HEK293 (cell line): Measurements from ENCODE around the gene TMSB15B.

ENCODE experiments used
- CTCF ChIA-PET: fragments of 350-600 bp; formaldehyde crosslinking; extraction: SDS; loops from one replicate; lab custom pipeline; 2021; ENCODE audit warnings: antibody characterized with exemption; lab: Yijun Ruan, JAX
- POLR2A ChIA-PET: fragments of 300-600 bp; formaldehyde crosslinking; extraction: SDS; loops from one replicate; lab custom pipeline; 2020; ENCODE audit warnings: antibody characterized with exemption, inconsistent platforms; lab: Yijun Ruan, JAX
- H3K27ac ChIP-seq: fragments of 200-500 bp; sonication (Bioruptor generic); 2 replicates; pipeline ENCODE4 v1.5.1; 2014; ENCODE audit warnings: low read depth, low read length, control low read depth, inconsistent platforms; ENCODE audit errors: extremely low read depth
- H3K36me3 ChIP-seq, 2 experiments: fragments of 200-500 bp in 1 of 2; sonication (Bioruptor generic) in 1 of 2; 1 replicate in 1 of 2; 2 replicates in 1 of 2; pipeline ENCODE4 v1.5.1; 2014 to 2017; ENCODE audit warnings: inconsistent platforms in 2 of 2, low read length in 2 of 2; ENCODE audit not compliant: control insufficient read depth in 2 of 2, insufficient read depth in 1 of 2
- H3K4me1 ChIP-seq: fragments of 200-500 bp; sonication (Bioruptor generic); 2 replicates; pipeline ENCODE4 v1.5.1; 2014; ENCODE audit warnings: mild to moderate bottlenecking, low read length, inconsistent platforms; ENCODE audit not compliant: control insufficient read depth, insufficient read depth
- H3K4me3 ChIP-seq: 2 replicates; pipeline ENCODE4 v1.5.1; 2011; ENCODE audit warnings: low read depth, mild to moderate bottlenecking, control low read depth, low read length, moderate library complexity
- H3K9me3 ChIP-seq: fragments of 200-500 bp; sonication (Bioruptor generic); 2 replicates; pipeline ENCODE4 v1.5.1; 2014; ENCODE audit warnings: low read depth, low read length, inconsistent platforms; ENCODE audit not compliant: control insufficient read depth, insufficient read depth
- BCL11B ChIP-seq: fragments of 450-650 bp; formaldehyde crosslinking; IDR thresholded peaks from 2 replicates; pipeline ENCODE4 v1.5.1; 2016; ENCODE audit warnings: low read depth, missing biosample characterization, missing genetic modification characterization
- KLF17 ChIP-seq: fragments of 450-650 bp; formaldehyde crosslinking; IDR thresholded peaks from 2 replicates; pipeline ENCODE4 v1.5.1; 2016; ENCODE audit warnings: missing biosample characterization, missing genetic modification characterization
- PRDM4 ChIP-seq: fragments of 450-650 bp; formaldehyde crosslinking; IDR thresholded peaks from 2 replicates; pipeline ENCODE4 v1.5.1; 2017; ENCODE audit warnings: missing biosample characterization, missing genetic modification characterization
- SCRT1 ChIP-seq: fragments of 450-650 bp; formaldehyde crosslinking; IDR thresholded peaks from 2 replicates; pipeline ENCODE4 v1.5.1; 2016; ENCODE audit warnings: missing biosample characterization, missing genetic modification characterization, borderline replicate concordance
- SP2 ChIP-seq: fragments of 450-650 bp; formaldehyde crosslinking; IDR thresholded peaks from 2 replicates; pipeline ENCODE4 v1.5.1; 2016; ENCODE audit warnings: missing biosample characterization, missing genetic modification characterization
- ZBTB20 ChIP-seq: fragments of 450-650 bp; formaldehyde crosslinking; IDR thresholded peaks from 2 replicates; pipeline ENCODE4 v1.5.1; 2016; ENCODE audit warnings: missing biosample characterization, missing genetic modification characterization
- ZFP3 ChIP-seq: fragments of 450-650 bp; formaldehyde crosslinking; IDR thresholded peaks from 2 replicates; pipeline ENCODE4 v1.5.1; 2016; ENCODE audit warnings: low read depth, missing biosample characterization, missing genetic modification characterization
- ZNF121 ChIP-seq: fragments of 450-650 bp; formaldehyde crosslinking; IDR thresholded peaks from 2 replicates; pipeline ENCODE4 v1.5.1; 2016; ENCODE audit warnings: missing biosample characterization, missing genetic modification characterization
- ZNF23 ChIP-seq: fragments of 450-650 bp; formaldehyde crosslinking; IDR thresholded peaks from 2 replicates; pipeline ENCODE4 v1.5.1; 2016; ENCODE audit warnings: missing biosample characterization, missing genetic modification characterization, borderline replicate concordance
- ZNF266 ChIP-seq: fragments of 450-650 bp; formaldehyde crosslinking; IDR thresholded peaks from 2 replicates; pipeline ENCODE4 v1.5.1; 2016; ENCODE audit warnings: missing biosample characterization, missing genetic modification characterization, low read depth
- ZNF473 ChIP-seq: fragments of 450-650 bp; formaldehyde crosslinking; IDR thresholded peaks from 2 replicates; pipeline ENCODE4 v1.5.1; 2017; ENCODE audit warnings: missing biosample characterization, missing genetic modification characterization
- ZNF510 ChIP-seq: fragments of 450-650 bp; formaldehyde crosslinking; IDR thresholded peaks from 2 replicates; pipeline ENCODE4 v1.5.1; 2018; ENCODE audit warnings: mild to moderate bottlenecking, missing genetic modification characterization, missing biosample characterization; ENCODE audit not compliant: insufficient replicate concordance
- ZNF513 ChIP-seq: fragments of 450-650 bp; IDR thresholded peaks from 2 replicates; pipeline ENCODE4 v1.5.1; 2018; ENCODE audit warnings: missing biosample characterization, missing genetic modification characterization
- ZNF530 ChIP-seq: fragments of 450-650 bp; formaldehyde crosslinking; IDR thresholded peaks from 2 replicates; pipeline ENCODE4 v1.5.1; 2016; ENCODE audit warnings: low read depth, missing biosample characterization, missing genetic modification characterization
- ZNF677 ChIP-seq: fragments of 450-650 bp; IDR thresholded peaks from 2 replicates; pipeline ENCODE4 v1.5.0; 2018; ENCODE audit warnings: missing biosample characterization, mild to moderate bottlenecking, missing genetic modification characterization, moderate library complexity
- ZNF701 ChIP-seq: fragments of 450-650 bp; formaldehyde crosslinking; IDR thresholded peaks from 2 replicates; pipeline ENCODE4 v1.5.1; 2016; ENCODE audit warnings: missing biosample characterization, missing genetic modification characterization
- TF ChIP-seq, protein P1 (sequence below): fragments of 450-650 bp; formaldehyde crosslinking; IDR thresholded peaks from 2 replicates; pipeline ENCODE4 v1.5.1; 2016; ENCODE audit warnings: missing biosample characterization, missing genetic modification characterization
- TF ChIP-seq, protein P2 (sequence below): fragments of 450-650 bp; formaldehyde crosslinking; IDR thresholded peaks from 2 replicates; pipeline ENCODE4 v1.5.1; 2016; ENCODE audit warnings: missing biosample characterization, missing genetic modification characterization
- TF ChIP-seq, protein P3 (sequence below): fragments of 450-650 bp; formaldehyde crosslinking; IDR thresholded peaks from 2 replicates; pipeline ENCODE4 v1.5.1; 2016; ENCODE audit warnings: missing biosample characterization, missing genetic modification characterization
- TF ChIP-seq, protein P4 (sequence below): fragments of 450-650 bp; formaldehyde crosslinking; optimal IDR thresholded peaks from 2 replicates; pipeline ENCODE3; 2016; ENCODE audit warnings: missing biosample characterization, mild to moderate bottlenecking, missing genetic modification characterization

The TMSB15B gene

GRCh38 chrX:104013158-104013557 is 50.7 kb downstream of the TMSB15B start:
- ChIA-PET CTCF (interaction anchor here (0.6 kb wide), 1 partner anchor 380 kb away, joined by 3 read pairs; no protein-coding TSS in a partner anchor), POLR2A (no interaction called here)
- TF ChIP-seq ZNF473 (tag by site-specific recombination) (no peak), ZNF266 (no peak), ZNF510 (no peak), ZNF530 (tag by site-specific recombination) (no peak), SCRT1 (tag by site-specific recombination) (no peak), KLF17 (tag by site-specific recombination) (no peak), ZNF23 (no peak), ZNF701 (tag by site-specific recombination) (no peak), SP2 (no peak), PRDM4 (tag by site-specific recombination) (no peak), ZNF121 (tag by site-specific recombination) (no peak), ZNF513 (tag by site-specific recombination) (no peak), ZNF677 (tag by site-specific recombination) (no peak), ZBTB20 (tag by site-specific recombination) (no peak), BCL11B (no peak), ZFP3 (tag by site-specific recombination) (no peak)
- TF ChIP-seq, protein P1, sequence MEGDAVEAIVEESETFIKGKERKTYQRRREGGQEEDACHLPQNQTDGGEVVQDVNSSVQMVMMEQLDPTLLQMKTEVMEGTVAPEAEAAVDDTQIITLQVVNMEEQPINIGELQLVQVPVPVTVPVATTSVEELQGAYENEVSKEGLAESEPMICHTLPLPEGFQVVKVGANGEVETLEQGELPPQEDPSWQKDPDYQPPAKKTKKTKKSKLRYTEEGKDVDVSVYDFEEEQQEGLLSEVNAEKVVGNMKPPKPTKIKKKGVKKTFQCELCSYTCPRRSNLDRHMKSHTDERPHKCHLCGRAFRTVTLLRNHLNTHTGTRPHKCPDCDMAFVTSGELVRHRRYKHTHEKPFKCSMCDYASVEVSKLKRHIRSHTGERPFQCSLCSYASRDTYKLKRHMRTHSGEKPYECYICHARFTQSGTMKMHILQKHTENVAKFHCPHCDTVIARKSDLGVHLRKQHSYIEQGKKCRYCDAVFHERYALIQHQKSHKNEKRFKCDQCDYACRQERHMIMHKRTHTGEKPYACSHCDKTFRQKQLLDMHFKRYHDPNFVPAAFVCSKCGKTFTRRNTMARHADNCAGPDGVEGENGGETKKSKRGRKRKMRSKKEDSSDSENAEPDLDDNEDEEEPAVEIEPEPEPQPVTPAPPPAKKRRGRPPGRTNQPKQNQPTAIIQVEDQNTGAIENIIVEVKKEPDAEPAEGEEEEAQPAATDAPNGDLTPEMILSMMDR (tag by site-specific recombination), result no peak
- TF ChIP-seq, protein P2, sequence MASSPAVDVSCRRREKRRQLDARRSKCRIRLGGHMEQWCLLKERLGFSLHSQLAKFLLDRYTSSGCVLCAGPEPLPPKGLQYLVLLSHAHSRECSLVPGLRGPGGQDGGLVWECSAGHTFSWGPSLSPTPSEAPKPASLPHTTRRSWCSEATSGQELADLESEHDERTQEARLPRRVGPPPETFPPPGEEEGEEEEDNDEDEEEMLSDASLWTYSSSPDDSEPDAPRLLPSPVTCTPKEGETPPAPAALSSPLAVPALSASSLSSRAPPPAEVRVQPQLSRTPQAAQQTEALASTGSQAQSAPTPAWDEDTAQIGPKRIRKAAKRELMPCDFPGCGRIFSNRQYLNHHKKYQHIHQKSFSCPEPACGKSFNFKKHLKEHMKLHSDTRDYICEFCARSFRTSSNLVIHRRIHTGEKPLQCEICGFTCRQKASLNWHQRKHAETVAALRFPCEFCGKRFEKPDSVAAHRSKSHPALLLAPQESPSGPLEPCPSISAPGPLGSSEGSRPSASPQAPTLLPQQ (tag by site-specific recombination), result no peak
- TF ChIP-seq, protein P3, sequence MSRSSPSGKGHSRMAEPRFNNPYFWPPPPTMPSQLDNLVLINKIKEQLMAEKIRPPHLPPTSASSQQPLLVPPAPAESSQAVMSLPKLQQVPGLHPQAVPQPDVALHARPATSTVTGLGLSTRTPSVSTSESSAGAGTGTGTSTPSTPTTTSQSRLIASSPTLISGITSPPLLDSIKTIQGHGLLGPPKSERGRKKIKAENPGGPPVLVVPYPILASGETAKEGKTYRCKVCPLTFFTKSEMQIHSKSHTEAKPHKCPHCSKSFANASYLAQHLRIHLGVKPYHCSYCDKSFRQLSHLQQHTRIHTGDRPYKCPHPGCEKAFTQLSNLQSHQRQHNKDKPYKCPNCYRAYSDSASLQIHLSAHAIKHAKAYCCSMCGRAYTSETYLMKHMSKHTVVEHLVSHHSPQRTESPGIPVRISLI, result no peak
- TF ChIP-seq, protein P4, sequence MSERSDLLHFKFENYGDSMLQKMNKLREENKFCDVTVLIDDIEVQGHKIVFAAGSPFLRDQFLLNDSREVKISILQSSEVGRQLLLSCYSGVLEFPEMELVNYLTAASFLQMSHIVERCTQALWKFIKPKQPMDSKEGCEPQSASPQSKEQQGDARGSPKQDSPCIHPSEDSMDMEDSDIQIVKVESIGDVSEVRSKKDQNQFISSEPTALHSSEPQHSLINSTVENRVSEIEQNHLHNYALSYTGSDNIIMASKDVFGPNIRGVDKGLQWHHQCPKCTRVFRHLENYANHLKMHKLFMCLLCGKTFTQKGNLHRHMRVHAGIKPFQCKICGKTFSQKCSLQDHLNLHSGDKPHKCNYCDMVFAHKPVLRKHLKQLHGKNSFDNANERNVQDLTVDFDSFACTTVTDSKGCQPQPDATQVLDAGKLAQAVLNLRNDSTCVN (tag by site-specific recombination), result no peak
- H3K27ac ChIP-seq, result no peak overlapping the region
- H3K9me3 ChIP-seq, result no peaks in the 10 kb centered on the region
- H3K4me3 ChIP-seq, result no peak overlapping the region
- H3K4me1 ChIP-seq, result no peaks in the 10 kb centered on the region
- no peaks in the 10 kb centered on the region for H3K36me3 ChIP-seq
